Medulla oblongata (tissue), 1 donor: ENCODE measurements around the gene CYP26A1.

Experiments
- DNase-seq: peaks from one replicate; pipeline ENCODE4 v3.0.0-alpha.2; 2015; ENCODE audit errors: extremely low spot score

CYP26A1 gene

GRCh38 chr10:93064874-93065660 lies 8.6 kb upstream of the CYP26A1 start:
- DNase-seq = no peak

GRCh38 chr10:93065675-93066543 lies 7.8 kb upstream of the CYP26A1 start:
- no peak for DNase-seq

DNA sequence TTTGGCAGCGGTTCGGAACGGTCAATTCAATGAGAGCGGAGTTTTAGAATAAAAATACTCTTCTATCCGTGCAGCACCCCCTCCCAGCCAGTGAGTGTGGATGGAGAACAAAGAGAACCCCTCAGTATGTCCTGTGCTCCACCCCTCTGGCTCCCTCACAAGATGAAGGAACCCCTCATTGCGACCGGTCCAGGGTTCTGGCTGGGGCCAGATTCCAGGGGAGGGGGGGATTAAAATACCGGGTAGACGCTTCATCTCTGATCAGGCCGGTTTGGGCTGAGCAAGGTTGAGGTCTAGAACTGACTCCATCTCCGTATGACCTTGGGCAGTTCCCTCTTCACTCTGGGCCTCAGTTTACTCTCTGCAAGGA lies 7.2 kb upstream of the CYP26A1 start:
- DNase-seq = no peak

DNA sequence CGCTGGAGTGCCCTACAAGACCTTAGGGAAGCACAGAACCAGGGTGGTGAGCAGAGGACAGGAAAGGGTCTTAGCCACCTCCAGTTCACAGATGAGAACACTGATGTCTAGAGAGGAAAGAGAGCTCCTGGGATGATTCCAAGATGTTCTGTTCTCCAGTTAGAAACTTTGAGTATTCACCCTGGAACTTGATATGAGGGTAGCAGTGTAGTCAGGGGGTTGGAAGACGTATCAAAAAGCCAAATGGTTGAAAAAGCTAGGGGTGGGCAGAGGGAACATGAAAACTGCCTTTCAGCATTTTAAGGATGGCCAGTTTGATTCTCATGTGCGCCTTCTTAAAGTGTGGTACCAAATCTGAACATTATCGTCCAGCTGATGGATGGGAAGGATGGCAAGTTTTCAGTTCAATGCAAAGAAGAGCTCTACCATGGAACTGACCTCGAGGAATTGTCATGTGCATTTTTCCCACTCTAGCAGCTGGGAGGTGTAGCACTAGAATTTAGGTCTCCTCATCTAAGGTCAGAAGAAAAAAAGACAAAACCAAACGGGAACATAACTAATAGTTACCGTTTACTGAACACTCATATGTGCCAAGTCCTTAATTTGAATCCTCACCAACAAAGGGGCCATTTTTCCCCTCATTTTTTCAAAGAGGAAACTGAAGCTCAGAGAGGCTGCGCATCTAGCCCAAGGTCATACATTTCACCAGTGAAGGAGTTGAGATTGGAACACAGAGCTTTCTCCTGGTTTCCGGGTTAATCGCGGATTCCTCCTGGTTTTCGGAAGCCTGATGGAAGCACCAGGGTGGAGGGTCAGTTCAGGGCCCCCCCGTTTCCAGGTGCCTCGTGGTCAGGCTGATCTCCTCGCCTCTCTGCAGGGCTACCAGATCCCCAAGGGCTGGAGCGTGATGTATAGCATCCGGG lies 6.0 kb upstream of the CYP26A1 start:
- no peak for DNase-seq

DNA sequence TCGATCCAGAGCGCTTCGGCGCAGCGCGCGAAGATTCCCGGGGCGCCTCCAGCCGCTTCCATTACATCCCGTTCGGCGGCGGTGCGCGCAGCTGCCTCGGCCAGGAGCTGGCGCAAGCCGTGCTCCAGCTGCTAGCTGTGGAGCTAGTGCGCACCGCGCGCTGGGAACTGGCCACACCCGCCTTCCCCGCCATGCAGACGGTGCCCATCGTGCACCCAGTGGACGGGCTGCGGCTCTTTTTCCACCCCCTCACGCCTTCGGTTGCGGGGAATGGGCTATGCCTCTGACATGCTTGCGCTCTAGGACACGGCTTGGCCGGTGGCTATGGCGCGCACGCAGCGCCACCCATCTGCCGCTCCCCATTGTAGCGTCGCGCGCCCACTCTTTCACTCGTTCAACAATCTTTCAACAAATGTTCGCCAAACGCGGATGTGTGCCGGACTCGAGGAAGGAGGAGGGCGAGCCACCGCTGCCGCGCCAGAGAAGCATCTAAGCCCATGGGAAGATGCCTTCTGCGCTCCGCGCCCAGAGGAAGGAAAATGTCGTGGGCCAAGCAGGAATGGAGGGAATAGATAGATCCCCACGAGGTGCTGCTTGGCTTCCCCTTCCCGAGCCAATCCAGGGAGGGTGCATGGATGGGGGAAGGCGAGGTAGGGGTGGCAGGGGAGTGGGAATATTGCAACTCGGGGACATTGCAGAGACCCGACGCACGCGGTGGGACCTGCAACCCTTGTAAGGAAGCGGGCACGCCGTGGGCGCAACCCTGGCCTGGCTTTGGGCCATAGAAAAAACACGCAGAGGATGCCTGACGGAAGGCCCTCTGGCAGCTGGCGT lies 5.1 kb upstream of the CYP26A1 start:
- no peak for DNase-seq

DNA sequence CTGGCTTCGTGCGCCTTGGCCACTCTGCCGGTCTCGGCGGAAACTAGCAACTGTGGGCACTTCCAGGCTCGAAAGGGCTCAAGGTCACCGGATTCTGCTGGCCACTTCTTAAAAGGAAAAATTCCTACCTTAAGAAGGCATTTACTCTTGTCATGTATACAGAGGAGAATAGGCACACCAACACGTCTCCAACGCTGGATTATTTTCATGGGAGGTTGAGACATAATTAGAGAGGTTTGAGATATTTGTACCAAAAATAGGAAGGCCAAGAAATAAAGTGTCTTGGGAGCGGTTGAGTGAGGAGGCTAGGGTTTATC lies 4.5 kb upstream of the CYP26A1 start:
- no peak for DNase-seq

GRCh38 chr10:93070378-93071176 lies 3.1 kb upstream of the CYP26A1 start:
- DNase-seq = no peak

GRCh38 chr10:93071177-93071472 lies 2.6 kb upstream of the CYP26A1 start:
- no peak for DNase-seq

DNA sequence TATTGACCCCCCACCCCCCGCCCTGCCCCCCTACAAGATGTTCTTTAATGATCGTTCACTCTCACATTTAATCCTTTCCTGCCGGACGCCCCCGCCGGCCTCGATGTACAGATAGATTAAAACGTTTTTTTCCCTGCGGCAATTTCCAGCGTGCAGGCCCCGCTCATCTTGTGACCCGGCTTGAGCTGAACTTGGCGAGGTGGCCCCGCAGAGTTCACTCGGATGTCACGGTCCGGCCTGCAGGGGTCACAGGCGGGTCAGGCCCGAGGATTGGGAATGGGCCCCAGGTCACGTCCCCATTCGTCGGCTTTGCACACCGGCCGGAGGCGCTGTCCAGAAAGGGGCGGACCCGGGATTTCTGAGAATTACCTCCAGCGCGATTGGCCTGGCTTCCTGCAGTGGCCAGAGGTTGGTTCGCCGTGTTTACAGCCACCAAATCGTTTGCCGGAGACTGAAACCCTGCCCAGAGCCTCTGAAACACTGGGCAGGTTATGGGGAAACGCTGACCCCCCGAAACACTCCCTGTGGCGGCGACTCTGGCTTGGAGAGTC lies 1.9 kb upstream of the CYP26A1 start:
- no peak for DNase-seq

GRCh38 chr10:93072225-93072712 lies 1.4 kb upstream of the CYP26A1 start:
- DNase-seq = no peak

GRCh38 chr10:93072713-93073538 lies 767 bp upstream of the CYP26A1 start:
- no peak for DNase-seq

GRCh38 chr10:93074147-93074596 lies 479 bp downstream of the CYP26A1 start:
- no peak for DNase-seq

GRCh38 chr10:93074597-93075368 lies 1.1 kb downstream of the CYP26A1 start:
- no peak for DNase-seq

DNA sequence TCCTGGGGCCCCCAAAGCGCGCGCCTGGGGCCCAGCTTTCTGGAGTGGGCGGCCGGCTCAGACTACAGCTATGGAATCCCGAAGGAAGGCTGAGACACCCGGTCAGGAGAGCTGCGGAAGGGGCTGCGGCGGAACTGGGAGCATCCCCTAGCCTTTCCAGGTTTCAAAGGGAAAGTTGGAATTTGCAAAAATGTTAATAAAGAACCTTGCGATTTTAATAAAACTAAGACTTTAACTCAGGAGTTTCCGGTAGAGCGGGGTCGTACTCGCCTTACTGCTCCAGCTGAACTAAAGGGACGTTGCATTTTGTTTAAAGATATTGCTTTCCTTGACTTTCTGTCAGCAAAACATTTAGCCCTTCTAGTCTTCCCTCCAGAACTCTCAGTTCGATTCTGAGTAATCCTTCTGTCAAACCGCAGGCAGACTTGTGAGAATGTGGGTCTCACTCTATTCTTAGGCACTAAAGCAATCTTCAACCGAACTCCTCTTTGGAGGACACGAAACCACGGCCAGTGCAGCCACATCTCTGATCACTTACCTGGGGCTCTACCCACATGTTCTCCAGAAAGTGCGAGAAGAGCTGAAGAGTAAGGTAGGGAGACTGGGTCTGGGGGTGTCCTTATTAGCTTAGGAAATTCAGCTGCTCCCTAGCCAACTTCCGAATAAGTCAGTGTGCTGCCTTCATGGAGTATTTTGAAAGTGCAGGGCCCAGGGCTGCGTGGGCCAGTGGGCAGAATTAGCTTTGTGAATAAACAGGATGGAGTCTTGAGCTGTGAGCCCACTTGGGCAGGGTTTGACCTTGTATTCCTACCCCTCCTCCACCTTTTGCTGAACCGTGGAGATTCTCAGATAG lies 1.9 kb downstream of the CYP26A1 start:
- no peak for DNase-seq

GRCh38 chr10:93076871-93077270 lies 3.2 kb downstream of the CYP26A1 start:
- no peak for DNase-seq

GRCh38 chr10:93077860-93078337 lies 4.2 kb downstream of the CYP26A1 start:
- no peak for DNase-seq

- no peak for DNase-seq
Measured at GRCh38 chr10:93079663-93080349, 6.1 kb downstream of the CYP26A1 start.
